Cardiac muscle cell (in vitro differentiated cells and primary cell): Measurements from ENCODE around the gene SMPD1. TPM values are rescaled to one million over a fixed set of nuclear protein-coding genes. Genes with fewer than 3 reads are reported as not detected.

Experiments
- DNase-seq, 2 donors: peaks; one replicate each; pipeline versions ENCODE4 v3.0.0 to v3.0.0-alpha.2; 2010 to 2017; ENCODE audit warnings: low read depth in 1 of 2, low spot score in 1 of 2
- H3K27ac ChIP-seq: fragments of 200-600 bp; sonication (generic); 2 replicates; pipeline ENCODE4 v1.5.1; 2016
- H3K27me3 ChIP-seq: fragments of 200-600 bp; sonication (generic); 2 replicates; pipeline ENCODE4 v1.6.0; 2016; ENCODE audit warnings: control low read depth
- H3K36me3 ChIP-seq: fragments of 200-600 bp; sonication (generic); 2 replicates; pipeline ENCODE4 v1.5.1; 2016; ENCODE audit warnings: control low read depth
- H3K4me1 ChIP-seq: fragments of 200-600 bp; sonication (generic); 2 replicates; pipeline ENCODE4 v1.8.1; 2017; ENCODE audit warnings: low read depth, mild to moderate bottlenecking, mixed run types
- H3K4me3 ChIP-seq: fragments of 200-600 bp; sonication (generic); 2 replicates; pipeline ENCODE4 v1.5.1; 2016; ENCODE audit warnings: mild to moderate bottlenecking
- H3K9me3 ChIP-seq: fragments of 200-600 bp; sonication (generic); 2 replicates; pipeline ENCODE4 v1.5.1; 2017; ENCODE audit warnings: low read depth, mild to moderate bottlenecking, control low read depth
- CTCF ChIP-seq: IDR thresholded peaks from 2 replicates; pipeline ENCODE4 v1.5.1; 2012; ENCODE audit warnings: low read depth, mild to moderate bottlenecking, low read length
- polyA plus RNA-seq: library from polyadenylated mRNA; unstranded; fragments of >200 nt; fragmentation: Nextera tagmentation; extraction: Ambion mirVana; gene quantifications from 2 replicates; pipeline ENCODE4 v1.2.1, GENCODE V29; 2016
- total RNA-seq: library from RNA; depleted of rRNA; stranded (reverse); fragments of >200 nt; gene quantifications from 2 replicates; pipeline ENCODE4 v1.2.3, GENCODE V29; 2016

The SMPD1 gene
- total and polyA plus RNA-seq, 2 experiments from 2014 or later = 43.8 to 52.1 TPM

- Histone ChIP-seq H3K4me3 (no peak overlapping the region), H3K4me1 (no peaks in the 10 kb centered on the region), H3K27me3 (no peaks in the 10 kb centered on the region), H3K9me3 (no peaks in the 10 kb centered on the region), H3K27ac (no peak overlapping the region), H3K36me3 (no peaks in the 10 kb centered on the region)
- DNase-seq = no peak
- no peak for TF ChIP-seq CTCF
Measured at GRCh38 chr11:6377902-6378639, 12.2 kb upstream of the SMPD1 start.

GRCh38 chr11:6378640-6378989 lies 11.7 kb upstream of the SMPD1 start:
- no peak for TF ChIP-seq CTCF
- Histone ChIP-seq H3K27ac (no peak overlapping the region), H3K36me3 (no peaks in the 10 kb centered on the region), H3K27me3 (no peaks in the 10 kb centered on the region), H3K4me1 (peaks cover under 1% of the 10 kb centered on the region), H3K4me3 (no peak overlapping the region), H3K9me3 (no peaks in the 10 kb centered on the region)
- no peak for DNase-seq

- Histone ChIP-seq H3K27ac (no peak overlapping the region), H3K9me3 (no peaks in the 10 kb centered on the region), H3K4me1 (peaks cover 11% of the 10 kb centered on the region), H3K27me3 (no peaks in the 10 kb centered on the region), H3K4me3 (no peak overlapping the region), H3K36me3 (no peaks in the 10 kb centered on the region)
- no peak for DNase-seq
- TF ChIP-seq CTCF = no peak
Measured at GRCh38 chr11:6385046-6385777, 5.1 kb upstream of the SMPD1 start.

- DNase-seq = peak in 1 of 2 donors; percentile 36
- Histone ChIP-seq H3K27ac (no peak overlapping the region), H3K9me3 (no peaks in the 10 kb centered on the region), H3K36me3 (no peaks in the 10 kb centered on the region), H3K27me3 (no peaks in the 10 kb centered on the region), H3K4me3 (no peak overlapping the region), H3K4me1 (peaks cover 17% of the 10 kb centered on the region)
- TF ChIP-seq CTCF = no peak
Measured at GRCh38 chr11:6387811-6388599, 2.3 kb upstream of the SMPD1 start.

GRCh38 chr11:6388748-6389147 lies 1.5 kb upstream of the SMPD1 start:
- H3K9me3 ChIP-seq = no peaks in the 10 kb centered on the region
- H3K27me3 ChIP-seq = no peaks in the 10 kb centered on the region
- peak overlapping the region; percentile 90 for H3K27ac ChIP-seq
- H3K4me3 ChIP-seq = no peak overlapping the region
- TF ChIP-seq CTCF = no peak
- peaks cover 15% of the 10 kb centered on the region for H3K4me1 ChIP-seq
- no peaks in the 10 kb centered on the region for H3K36me3 ChIP-seq
- no peak for DNase-seq
